ENCODE data around the gene TMEM61.

The TMEM61 gene

GRCh38 chr1:54965624-54966340 lies 14.6 kb upstream of the TMEM61 start:
- no peak for TF ChIP-seq CTCF (conservative IDR thresholded peaks at IDR 0.05)
- no peak overlapping the region for H3K27ac ChIP-seq

- no peak for TF ChIP-seq CTCF (conservative IDR thresholded peaks at IDR 0.05)
- no peak overlapping the region for H3K27ac ChIP-seq
Observed at GRCh38 chr1:54967372-54967771, 13.1 kb upstream of the TMEM61 start.

- TF ChIP-seq CTCF (conservative IDR thresholded peaks at IDR 0.05) = no peak
- no peak overlapping the region for H3K27ac ChIP-seq
Observed at GRCh38 chr1:54968551-54968950, 11.9 kb upstream of the TMEM61 start.

GRCh38 chr1:54969879-54970278 lies 10.5 kb upstream of the TMEM61 start:
- no peak overlapping the region for H3K27ac ChIP-seq
- TF ChIP-seq CTCF (conservative IDR thresholded peaks at IDR 0.05) = no peak

- TF ChIP-seq CTCF (conservative IDR thresholded peaks at IDR 0.05) = no peak
- no peak overlapping the region for H3K27ac ChIP-seq
Observed at GRCh38 chr1:54970901-54971300, 9.5 kb upstream of the TMEM61 start.

GRCh38 chr1:54971317-54971791 lies 9.1 kb upstream of the TMEM61 start:
- no peak overlapping the region for H3K27ac ChIP-seq
- no peak for TF ChIP-seq CTCF (conservative IDR thresholded peaks at IDR 0.05)

GRCh38 chr1:54972436-54972835 lies 8.0 kb upstream of the TMEM61 start:
- TF ChIP-seq CTCF (conservative IDR thresholded peaks at IDR 0.05) = no peak
- H3K27ac ChIP-seq = no peak overlapping the region

All from VCaP (cell line).